ENCODE results near the gene JAKMIP2. TPM values are rescaled to one million over a fixed set of nuclear protein-coding genes. Genes with fewer than 3 reads are reported as not detected.
"Not testable (repeated sequence)": the region's sequence is repeated elsewhere in the genome, so short reads cannot be mapped to it uniquely, and the experiment has no call there.

JAKMIP2 gene
- total and polyA plus RNA-seq, 4 donors = 0.13 to 1.9 (median 0.42) TPM; not detected in 1

DNA sequence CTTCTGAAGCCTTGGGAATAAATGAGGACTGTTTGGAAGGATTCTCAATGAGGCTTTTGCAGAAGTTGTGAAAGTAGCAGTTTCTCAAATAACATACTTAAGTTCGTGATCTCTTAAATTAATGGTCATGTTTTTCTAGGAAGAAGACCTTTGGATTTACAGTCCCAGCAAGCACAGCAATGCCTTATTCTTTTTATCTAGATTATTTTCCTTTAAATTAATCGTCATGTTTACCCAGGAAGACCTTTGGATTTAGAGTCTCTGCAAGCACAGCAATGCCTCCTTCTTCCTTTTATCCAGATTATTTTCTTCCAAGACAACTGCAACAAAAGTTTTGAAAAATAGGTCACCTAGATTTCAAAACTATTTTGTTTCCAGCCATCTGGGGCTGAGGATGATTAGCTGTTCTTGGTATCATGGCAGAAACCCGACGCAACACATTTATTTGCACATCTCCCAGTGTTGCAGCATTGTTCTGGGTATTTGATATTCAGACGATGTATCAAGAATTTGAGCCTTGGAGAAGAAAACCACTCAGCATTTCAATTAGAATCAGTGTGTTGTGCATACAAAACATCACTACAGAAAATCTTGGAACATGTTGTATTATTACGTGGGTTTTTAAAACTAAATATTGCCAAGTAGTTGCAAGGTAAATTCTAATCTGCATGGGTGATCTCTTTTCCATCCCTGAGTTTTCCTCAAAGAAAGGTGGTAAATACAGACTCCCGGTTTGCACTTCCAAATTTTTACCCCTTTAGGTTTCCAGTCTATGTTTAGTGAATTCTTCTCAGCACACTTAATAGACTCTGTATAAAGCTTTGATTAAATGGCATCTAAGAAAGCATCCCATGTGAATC, 50.9 kb downstream of the JAKMIP2 start:
- Histone ChIP-seq H3K36me3 (ENCODE audit: control insufficient read depth in 1 of 2, insufficient read depth in 2 of 2, low read length in 1 of 2) (no peaks in the 10 kb centered on the region), H3K9me3 (ENCODE audit: control insufficient read depth, low read length) (no peaks in the 10 kb centered on the region), H3K4me1 (ENCODE audit: control insufficient read depth in 1 of 2, insufficient read depth in 2 of 2, low read length in 2 of 2) (no peaks in the 10 kb centered on the region), H3K4me3 (ENCODE audit: low read length in 2 of 2) (no peak overlapping the region), H3K27me3 (ENCODE audit: control insufficient read depth in 1 of 2, insufficient read depth in 2 of 2, low read length in 1 of 2) (no peaks in the 10 kb centered on the region), H3K27ac (ENCODE audit: low read depth in 1 of 2, low read length in 2 of 2) (no peak overlapping the region)
- WGBS, 2 donors = 68 to 71% methylated on average over 7 of the region's 7 CpGs
- ATAC-seq (ENCODE audit: low FRiP score) (no peak), DNase-seq (no peak)
- intact Hi-C loops (cut with DNase I) = no loop called here

GRCh38 chr5:147727200-147727599, 55.3 kb downstream of the JAKMIP2 start:
- DNase-seq (no peak), ATAC-seq (ENCODE audit: low FRiP score) (no peak)
- no peaks in the 10 kb centered on the region for H3K36me3 ChIP-seq (ENCODE audit: control insufficient read depth in 1 of 2, insufficient read depth in 2 of 2, low read length in 1 of 2)
- no peaks in the 10 kb centered on the region for H3K27me3 ChIP-seq (ENCODE audit: control insufficient read depth in 1 of 2, insufficient read depth in 2 of 2, low read length in 1 of 2)
- H3K4me3 ChIP-seq (ENCODE audit: low read length in 2 of 2) = no peak overlapping the region
- intact Hi-C loops (cut with DNase I) = no loop called here
- H3K9me3 ChIP-seq (ENCODE audit: control insufficient read depth, low read length) = no peaks in the 10 kb centered on the region
- 80 to 86% methylated on average over 1 of the region's 1 CpG for WGBS, 2 donors
- H3K27ac ChIP-seq (ENCODE audit: low read depth in 1 of 2, low read length in 2 of 2) = no peak overlapping the region
- H3K4me1 ChIP-seq (ENCODE audit: control insufficient read depth in 1 of 2, insufficient read depth in 2 of 2, low read length in 2 of 2) = no peaks in the 10 kb centered on the region

GRCh38 chr5:147721191-147721960, 61.2 kb downstream of the JAKMIP2 start:
- H3K9me3 ChIP-seq (ENCODE audit: control insufficient read depth, low read length); H3K4me1 ChIP-seq (ENCODE audit: control insufficient read depth in 1 of 2, insufficient read depth in 2 of 2, low read length in 2 of 2); intact Hi-C loops (cut with DNase I); H3K36me3 ChIP-seq (ENCODE audit: control insufficient read depth in 1 of 2, insufficient read depth in 2 of 2, low read length in 1 of 2); H3K4me3 ChIP-seq (ENCODE audit: low read length in 2 of 2); H3K27ac ChIP-seq (ENCODE audit: low read depth in 1 of 2, low read length in 2 of 2); DNase-seq; H3K27me3 ChIP-seq (ENCODE audit: control insufficient read depth in 1 of 2, insufficient read depth in 2 of 2, low read length in 1 of 2); ATAC-seq (ENCODE audit: low FRiP score): not testable (repeated sequence)
- whole genome bisulfite sequencing, 2 donors = 90 to 91% methylated on average over 25 to 31 of the region's 38 CpGs

DNA sequence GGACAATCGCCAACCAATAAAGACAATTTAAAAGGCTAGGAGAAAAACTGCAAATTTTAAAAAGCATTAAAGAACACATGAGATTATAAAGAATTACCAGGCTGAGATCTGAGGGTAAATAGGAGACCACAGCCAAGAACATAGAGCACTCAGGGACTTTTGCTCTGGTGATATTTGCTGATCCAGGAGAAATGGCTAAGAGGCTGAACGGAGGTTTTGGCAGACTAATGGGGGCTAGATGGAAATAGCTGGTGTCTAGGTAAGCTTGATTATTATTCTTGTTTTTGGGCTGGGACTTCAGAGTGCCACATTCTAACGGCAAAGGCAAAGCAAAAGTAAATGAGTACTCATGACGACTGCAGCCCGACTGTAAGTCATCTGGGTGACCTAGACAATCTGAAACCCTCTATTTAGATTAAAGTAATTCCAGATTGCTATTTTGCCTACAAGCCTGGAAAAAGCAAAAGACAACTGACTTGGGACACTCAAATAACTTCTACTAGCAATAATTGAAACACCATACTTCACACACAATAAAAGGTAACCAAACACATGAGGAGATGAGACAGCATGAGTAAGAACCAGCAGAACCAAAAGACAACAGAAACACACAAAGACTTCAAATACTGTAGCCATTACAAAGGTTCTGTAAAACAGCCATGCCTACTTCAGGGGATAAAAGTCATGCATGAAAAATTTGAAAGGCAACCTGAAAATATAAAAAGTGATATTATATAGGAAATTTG, 68.8 kb downstream of the JAKMIP2 start:
- intact Hi-C loops (cut with DNase I) = no loop called here
- WGBS, 2 donors = 53 to 67% methylated on average over 5 of the region's 5 CpGs
- Histone ChIP-seq H3K27me3 (ENCODE audit: control insufficient read depth in 1 of 2, insufficient read depth in 2 of 2, low read length in 1 of 2) (no peaks in the 10 kb centered on the region), H3K4me1 (ENCODE audit: control insufficient read depth in 1 of 2, insufficient read depth in 2 of 2, low read length in 2 of 2) (no peaks in the 10 kb centered on the region), H3K27ac (ENCODE audit: low read depth in 1 of 2, low read length in 2 of 2) (no peak overlapping the region), H3K4me3 (ENCODE audit: low read length in 2 of 2) (no peak overlapping the region), H3K9me3 (ENCODE audit: control insufficient read depth, low read length) (no peaks in the 10 kb centered on the region), H3K36me3 (ENCODE audit: control insufficient read depth in 1 of 2, insufficient read depth in 2 of 2, low read length in 1 of 2) (no peaks in the 10 kb centered on the region)
- no peak for DNase-seq
- no peak for ATAC-seq (ENCODE audit: low FRiP score)

DNA sequence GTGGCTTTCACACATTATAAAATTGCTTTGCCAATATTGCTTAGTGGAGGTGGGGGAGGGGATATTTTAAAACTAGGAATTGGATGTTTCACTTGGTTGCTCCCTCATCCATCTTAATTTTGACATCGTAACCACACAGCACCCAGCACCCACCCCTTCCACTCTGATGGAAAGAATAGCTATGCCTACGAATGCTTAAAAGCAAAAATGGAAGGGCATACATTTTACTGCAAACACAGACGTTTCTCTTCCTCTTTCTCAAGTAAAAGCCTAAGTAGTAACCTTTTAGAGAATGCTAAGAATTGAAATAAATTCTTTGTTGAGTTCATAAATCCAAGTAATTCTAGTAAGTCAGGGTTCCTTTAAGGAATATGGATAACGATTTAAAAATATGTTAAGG, 69.9 kb downstream of the JAKMIP2 start:
- H3K27me3 ChIP-seq (ENCODE audit: control insufficient read depth in 1 of 2, insufficient read depth in 2 of 2, low read length in 1 of 2) = no peaks in the 10 kb centered on the region
- 6 to 13% methylated on average over 4 of the region's 4 CpGs for WGBS, 2 donors
- DNase-seq (no peak), ATAC-seq (ENCODE audit: low FRiP score) (no peak)
- H3K9me3 ChIP-seq (ENCODE audit: control insufficient read depth, low read length) = no peaks in the 10 kb centered on the region
- no peaks in the 10 kb centered on the region for H3K4me1 ChIP-seq (ENCODE audit: control insufficient read depth in 1 of 2, insufficient read depth in 2 of 2, low read length in 2 of 2)
- no peak overlapping the region for H3K4me3 ChIP-seq (ENCODE audit: low read length in 2 of 2)
- no peak overlapping the region for H3K27ac ChIP-seq (ENCODE audit: low read depth in 1 of 2, low read length in 2 of 2)
- intact Hi-C loops (cut with DNase I) = no loop called here
- H3K36me3 ChIP-seq (ENCODE audit: control insufficient read depth in 1 of 2, insufficient read depth in 2 of 2, low read length in 1 of 2) = no peaks in the 10 kb centered on the region

DNA sequence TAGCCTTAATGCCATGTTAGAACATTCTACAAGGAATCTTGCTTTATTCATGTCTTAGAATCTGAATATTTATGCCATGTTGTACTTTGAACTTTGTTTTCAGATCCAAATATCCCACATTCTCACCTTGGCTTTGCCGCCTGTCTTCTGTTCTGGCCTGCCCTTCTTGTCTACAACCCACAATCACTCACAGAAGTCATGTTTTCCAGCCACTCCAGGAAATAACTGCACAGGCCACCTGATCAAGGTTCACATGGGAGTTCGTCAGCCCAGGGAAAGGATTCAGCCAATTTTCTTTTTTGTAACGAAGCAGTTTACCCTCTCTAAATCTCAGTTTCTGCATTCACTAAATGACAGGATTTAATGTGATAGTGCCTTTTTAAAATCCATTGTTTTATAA, 70.5 kb downstream of the JAKMIP2 start:
- Histone ChIP-seq H3K9me3 (ENCODE audit: control insufficient read depth, low read length) (no peaks in the 10 kb centered on the region), H3K4me1 (ENCODE audit: control insufficient read depth in 1 of 2, insufficient read depth in 2 of 2, low read length in 2 of 2) (no peaks in the 10 kb centered on the region), H3K27me3 (ENCODE audit: control insufficient read depth in 1 of 2, insufficient read depth in 2 of 2, low read length in 1 of 2) (no peaks in the 10 kb centered on the region), H3K27ac (ENCODE audit: low read depth in 1 of 2, low read length in 2 of 2) (no peak overlapping the region), H3K4me3 (ENCODE audit: low read length in 2 of 2) (no peak overlapping the region), H3K36me3 (ENCODE audit: control insufficient read depth in 1 of 2, insufficient read depth in 2 of 2, low read length in 1 of 2) (no peaks in the 10 kb centered on the region)
- 85 to 89% methylated on average over 3 of the region's 3 CpGs for WGBS, 2 donors
- ATAC-seq (ENCODE audit: low FRiP score) = no peak
- no peak for DNase-seq
- intact Hi-C loops (cut with DNase I) = no loop called here

GRCh38 chr5:147711019-147711418, 71.5 kb downstream of the JAKMIP2 start:
- DNase-seq (no peak), ATAC-seq (ENCODE audit: low FRiP score) (no peak)
- no peaks in the 10 kb centered on the region for H3K4me1 ChIP-seq (ENCODE audit: control insufficient read depth in 1 of 2, insufficient read depth in 2 of 2, low read length in 2 of 2)
- no peak overlapping the region for H3K4me3 ChIP-seq (ENCODE audit: low read length in 2 of 2)
- WGBS, 2 donors = 82 to 84% methylated on average over 1 of the region's 1 CpG
- H3K27ac ChIP-seq (ENCODE audit: low read depth in 1 of 2, low read length in 2 of 2) = no peak overlapping the region
- no peaks in the 10 kb centered on the region for H3K27me3 ChIP-seq (ENCODE audit: control insufficient read depth in 1 of 2, insufficient read depth in 2 of 2, low read length in 1 of 2)
- H3K36me3 ChIP-seq (ENCODE audit: control insufficient read depth in 1 of 2, insufficient read depth in 2 of 2, low read length in 1 of 2) = no peaks in the 10 kb centered on the region
- intact Hi-C loops (cut with DNase I) = no loop called here
- no peaks in the 10 kb centered on the region for H3K9me3 ChIP-seq (ENCODE audit: control insufficient read depth, low read length)

GRCh38 chr5:147708708-147709107, 73.8 kb downstream of the JAKMIP2 start:
- Histone ChIP-seq H3K27me3 (ENCODE audit: control insufficient read depth in 1 of 2, insufficient read depth in 2 of 2, low read length in 1 of 2) (no peaks in the 10 kb centered on the region), H3K4me3 (ENCODE audit: low read length in 2 of 2) (no peak overlapping the region), H3K4me1 (ENCODE audit: control insufficient read depth in 1 of 2, insufficient read depth in 2 of 2, low read length in 2 of 2) (no peaks in the 10 kb centered on the region), H3K27ac (ENCODE audit: low read depth in 1 of 2, low read length in 2 of 2) (no peak overlapping the region), H3K9me3 (ENCODE audit: control insufficient read depth, low read length) (no peaks in the 10 kb centered on the region), H3K36me3 (ENCODE audit: control insufficient read depth in 1 of 2, insufficient read depth in 2 of 2, low read length in 1 of 2) (no peaks in the 10 kb centered on the region)
- intact Hi-C loops (cut with DNase I) = no loop called here
- 56 to 69% methylated on average over 2 of the region's 2 CpGs for WGBS, 2 donors
- ATAC-seq (ENCODE audit: low FRiP score) = no peak
- DNase-seq = no peak
